HG02642 (cell line): ENCODE results near the gene MTRFR.
"Not testable (repeated sequence)": the region's sequence is repeated elsewhere in the genome, so short reads cannot be mapped to it uniquely, and the experiment has no call there.

Experiments used
- ATAC-seq: cut with Tn5 transposase; IDR thresholded peaks from one replicate; pipeline ENCODE4 v1.9.1; 2021; ENCODE audit warnings: mild to moderate bottlenecking; ENCODE audit not compliant: unreplicated experiment, poor library complexity

Gene MTRFR

DNA sequence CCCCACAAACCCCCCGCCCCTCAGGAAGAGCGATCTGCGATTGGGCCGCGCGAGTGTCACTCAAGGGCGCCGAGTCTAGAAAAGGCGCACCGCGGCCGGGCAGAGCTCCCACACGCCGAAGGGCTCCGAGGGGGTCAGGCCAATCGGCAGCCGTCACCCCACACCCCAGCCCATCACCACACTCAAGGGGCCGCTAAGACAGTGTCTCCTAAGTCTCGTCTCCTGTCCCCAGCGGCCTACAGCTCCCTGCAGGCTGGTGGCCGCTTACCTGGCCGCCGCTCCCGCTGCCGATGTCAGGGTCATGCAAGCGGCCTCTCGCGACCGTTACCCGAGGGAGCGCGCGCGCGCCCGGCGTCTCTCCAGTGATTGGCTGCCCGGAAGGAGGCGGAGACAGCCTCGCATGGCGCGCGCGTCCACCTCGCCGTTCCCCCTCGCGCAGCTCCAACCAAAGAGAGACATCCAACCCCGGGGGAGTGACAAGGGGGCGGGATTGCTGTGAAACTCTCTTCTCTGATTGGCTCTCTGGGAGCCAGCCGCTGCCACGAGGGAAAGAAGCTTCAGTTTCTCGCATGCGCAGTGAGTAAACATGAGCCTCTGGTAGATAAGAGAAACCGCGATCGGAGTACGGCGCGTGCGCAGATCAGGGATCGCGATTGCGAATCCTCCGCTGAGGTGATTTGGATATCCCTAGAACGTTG, at the start of gene MTRFR, which contains the start of gene MPHOSPH9:
MTRFR (plus strand) TSS at position 630 of the 698 bp plus-strand sequence. CDS start 20,239 bp downstream, outside the sequence.
MPHOSPH9 (minus strand) TSS at position 335 of the 698 bp plus-strand sequence. CDS start 2,777 bp downstream, outside the sequence.
- peak; percentile 82 for ATAC-seq

- no peak for ATAC-seq
These were observed 45.6 kb upstream of the MTRFR start for GRCh38 chr12:123187637-123188036.

- no peak for ATAC-seq
These were observed 33.3 kb upstream of the MTRFR start for GRCh38 chr12:123199936-123200335.

- no peak for ATAC-seq
These were observed 32.8 kb upstream of the MTRFR start for GRCh38 chr12:123200414-123200813.

DNA sequence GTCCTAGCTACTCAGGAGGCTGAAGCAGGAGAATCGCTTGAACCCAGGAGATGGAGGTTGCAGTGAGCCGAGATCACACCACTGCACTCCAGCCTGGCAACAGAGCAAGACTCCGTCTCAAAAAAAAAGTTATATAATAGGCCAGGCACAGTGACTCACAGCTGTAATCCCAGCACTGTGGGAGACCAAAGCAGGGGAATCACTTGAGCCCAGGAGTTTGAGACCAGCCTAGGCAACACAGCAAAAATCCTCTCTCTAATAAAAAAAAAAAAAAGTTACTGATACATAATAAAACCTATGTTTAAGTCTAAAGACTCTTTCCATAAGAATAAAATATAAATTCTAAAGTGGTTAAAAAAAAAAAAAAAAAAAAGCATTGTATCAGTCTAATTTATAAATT, 26.4 kb upstream of the MTRFR start:
- ATAC-seq: not testable (repeated sequence)

DNA sequence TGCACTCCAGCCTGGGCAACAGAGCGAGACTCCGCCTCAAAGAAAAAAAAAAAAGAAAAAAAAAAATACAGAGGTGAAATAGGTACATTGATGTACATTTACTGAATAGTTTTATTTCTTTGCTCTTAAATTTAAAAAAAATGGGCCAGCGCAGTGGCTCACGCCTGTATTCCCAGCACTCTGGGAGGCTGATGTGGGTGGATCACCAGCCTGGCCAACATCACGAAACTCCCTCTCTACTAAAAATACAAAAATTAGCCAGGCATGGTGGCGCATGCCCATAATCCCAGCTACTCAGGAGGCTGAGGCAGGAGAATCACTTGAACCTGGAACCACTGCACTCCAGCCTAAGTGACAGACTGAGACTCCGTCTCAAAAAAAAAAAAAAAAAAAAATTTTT, 25.4 kb upstream of the MTRFR start:
- ATAC-seq: not testable (repeated sequence)

GRCh38 chr12:123223241-123223668, 10.0 kb upstream of the MTRFR start:
- ATAC-seq: no peak

GRCh38 chr12:123225443-123225842, 7.8 kb upstream of the MTRFR start:
- ATAC-seq: no peak

GRCh38 chr12:123227581-123228258, 5.5 kb upstream of the MTRFR start:
- no peak for ATAC-seq

DNA sequence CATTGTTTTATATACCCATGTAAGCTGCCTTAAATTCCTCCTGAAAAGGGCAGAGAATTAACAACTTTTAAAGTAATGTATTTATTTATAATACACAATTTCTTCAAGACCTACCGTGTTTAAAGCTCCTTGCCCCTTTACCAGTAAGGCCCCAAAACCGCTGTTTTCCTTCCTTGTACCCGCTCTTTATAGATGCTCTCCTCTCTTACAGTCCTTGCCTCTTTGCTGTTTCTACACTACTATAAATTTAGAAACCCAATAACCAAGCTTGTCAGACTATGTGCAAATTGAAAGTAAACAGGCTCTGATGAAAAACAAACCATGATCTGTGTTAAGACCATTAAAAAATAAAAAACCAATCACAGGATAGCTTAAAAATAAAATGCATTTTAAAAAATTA, 4.2 kb upstream of the MTRFR start:
- no peak for ATAC-seq

DNA sequence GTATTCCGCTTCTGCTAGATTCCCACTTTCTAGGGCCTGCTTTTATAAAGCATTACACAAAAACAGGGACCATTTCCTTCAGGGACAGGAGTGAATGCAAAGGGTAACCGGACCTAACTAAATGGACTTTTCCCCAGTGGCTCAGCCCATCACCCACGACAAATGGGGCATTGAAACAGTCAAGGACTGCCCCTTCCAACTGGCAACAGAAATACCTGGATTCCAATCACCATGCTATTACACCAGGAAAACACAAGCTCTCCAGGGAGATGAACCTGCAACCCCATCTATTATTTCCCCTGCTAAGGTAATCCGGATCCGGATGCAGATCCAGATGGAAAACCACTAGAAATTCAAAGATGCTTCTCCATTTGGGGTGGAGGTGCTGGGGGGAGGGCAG, 1.3 kb upstream of the MTRFR start:
- no peak for ATAC-seq

GRCh38 chr12:123232472-123232806, 797 bp upstream of the MTRFR start:
- no peak for ATAC-seq

DNA sequence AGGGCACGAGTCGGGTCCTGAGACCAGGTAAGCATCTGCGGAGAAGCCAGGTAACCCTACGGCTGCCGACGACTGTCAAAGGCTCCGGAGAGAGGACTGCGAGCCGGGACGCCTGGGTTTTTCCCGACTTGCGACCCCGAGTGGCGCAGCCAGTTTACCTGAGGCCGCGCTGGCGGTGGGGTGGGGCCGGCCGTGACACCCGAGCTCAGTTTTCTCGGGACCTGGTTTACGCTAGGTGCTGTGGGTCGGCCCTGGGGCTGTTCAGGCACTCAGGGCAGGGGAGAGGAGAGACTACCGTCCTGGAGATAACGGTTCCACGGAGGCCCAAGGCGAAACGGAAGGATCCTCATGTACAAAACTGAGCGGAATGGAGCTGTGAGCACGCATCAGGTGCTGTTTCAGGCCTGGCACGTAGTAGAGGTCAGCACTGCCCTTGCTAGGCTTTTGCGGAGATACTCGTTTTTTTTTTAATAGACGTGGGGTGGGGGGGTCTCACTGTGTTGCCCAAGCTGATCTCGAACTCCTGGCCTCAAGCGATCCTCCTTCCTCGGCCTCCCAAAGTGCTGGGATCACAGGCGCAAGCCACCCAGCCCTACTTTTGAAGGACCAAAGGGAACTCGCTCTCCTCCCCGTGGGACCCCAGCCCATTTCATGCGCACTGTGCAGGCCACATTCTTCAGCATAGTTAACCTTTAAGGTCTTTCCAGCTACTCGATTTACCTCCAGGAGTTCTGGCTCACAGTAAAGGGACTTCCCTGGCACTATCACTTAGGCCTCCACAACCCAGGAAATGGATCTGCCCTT, 471 bp downstream of the MTRFR start:
- ATAC-seq: peak; percentile 16

DNA sequence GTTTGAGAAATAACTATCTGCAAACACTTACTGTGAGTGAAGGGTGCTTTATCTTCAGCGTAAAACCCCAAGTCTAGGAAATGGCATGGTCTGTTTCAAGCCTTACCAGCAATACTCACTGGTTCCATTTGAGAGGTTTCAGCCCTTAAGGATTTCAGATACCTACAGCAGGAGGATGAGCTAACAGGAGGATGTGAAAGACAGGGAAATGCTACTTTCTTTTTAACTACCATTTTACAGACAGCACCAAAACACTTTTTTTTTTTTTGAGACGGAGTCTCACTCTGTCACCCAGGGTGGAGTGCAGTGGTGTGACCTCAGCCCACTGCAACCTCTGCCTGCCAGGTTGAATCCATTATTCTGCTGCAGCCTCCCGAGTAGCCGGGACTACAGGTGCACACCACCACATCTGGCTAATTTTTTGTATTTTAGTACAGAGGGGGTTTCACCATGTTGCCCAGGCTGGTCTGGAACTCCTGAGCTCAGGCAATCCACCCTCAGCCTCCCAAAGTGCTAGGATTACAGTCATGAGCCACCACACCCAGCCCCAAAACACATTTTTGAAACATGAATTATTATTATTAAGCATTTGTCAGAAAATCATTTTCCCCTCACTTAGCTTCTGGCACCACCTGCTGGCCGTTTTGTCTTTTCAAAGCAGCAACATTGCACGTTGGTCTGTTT, 4.6 kb downstream of the MTRFR start:
- ATAC-seq: no peak

GRCh38 chr12:123238330-123238682, 5.1 kb downstream of the MTRFR start:
- no peak for ATAC-seq

GRCh38 chr12:123238961-123239360, 5.7 kb downstream of the MTRFR start:
- no peak for ATAC-seq

- no peak for ATAC-seq
These were observed 9.1 kb downstream of the MTRFR start for GRCh38 chr12:123242116-123242904.

- no peak for ATAC-seq
These were observed 10.5 kb downstream of the MTRFR start for GRCh38 chr12:123243671-123244262.

DNA sequence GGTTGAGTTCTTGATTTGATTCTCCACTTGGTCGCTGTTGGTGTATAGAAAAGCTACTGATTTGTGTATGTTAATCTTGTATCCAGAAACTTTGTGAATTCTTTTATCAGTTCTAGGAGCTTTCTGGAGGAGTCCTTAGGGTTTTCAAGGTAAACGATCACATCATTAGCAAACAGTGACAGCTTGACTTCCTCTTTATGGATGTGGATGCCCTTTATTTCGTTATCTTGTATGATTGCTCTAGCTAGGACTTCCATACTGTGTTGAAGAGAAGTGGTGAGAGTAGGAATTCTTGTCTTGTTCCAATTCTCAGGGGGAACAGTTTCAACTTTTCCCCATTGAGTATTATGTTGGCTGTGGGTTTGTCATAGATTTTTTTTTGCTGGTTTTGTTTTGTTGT, 12.4 kb downstream of the MTRFR start:
- ATAC-seq: no peak
